ENCODE data around the gene MEGF11. TPM values are rescaled to one million over a fixed set of nuclear protein-coding genes. Genes with fewer than 3 reads are reported as not detected.

Gene MEGF11
- total RNA-seq, 4 donors from 2014 or later, result not detected

DNA sequence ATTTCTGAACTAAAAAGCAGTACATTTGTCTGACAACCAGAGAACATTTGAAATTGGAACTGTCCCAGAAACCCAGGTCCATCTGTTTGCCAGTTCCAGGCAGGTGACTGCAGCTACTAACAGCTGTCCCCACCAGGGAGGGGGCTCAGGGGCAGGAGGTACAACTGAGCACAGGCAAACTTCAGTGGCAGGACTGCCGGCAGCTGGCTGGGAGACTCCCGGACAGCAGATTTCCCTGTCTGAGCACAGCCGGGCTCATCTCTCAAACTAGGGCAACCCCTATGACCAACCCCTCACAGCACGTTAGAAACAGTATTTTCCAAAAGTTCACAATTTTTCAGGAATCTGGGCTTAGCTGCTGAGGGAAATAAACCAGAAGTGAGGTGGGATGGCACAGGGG is 88.8 kb downstream of the MEGF11 start:
- TF ChIP-seq POLR2A (IDR thresholded peaks at IDR 0.05), result no peak
- no peak for TF ChIP-seq CTCF (IDR thresholded peaks at IDR 0.05)
- H3K4me1 ChIP-seq, result no peaks in the 10 kb centered on the region
- no peak overlapping the region for H3K4me3 ChIP-seq
- H3K27ac ChIP-seq, result no peak overlapping the region
- no peak for DNase-seq
- no peaks in the 10 kb centered on the region for H3K9me3 ChIP-seq
- no peaks in the 10 kb centered on the region for H3K27me3 ChIP-seq
- H3K36me3 ChIP-seq, result no peaks in the 10 kb centered on the region

GRCh38 chr15:66163553-66163952 is 90.0 kb downstream of the MEGF11 start:
- DNase-seq, result no peak
- Histone ChIP-seq H3K4me3 (no peak overlapping the region), H3K4me1 (no peaks in the 10 kb centered on the region), H3K27ac (no peak overlapping the region), H3K9me3 (no peaks in the 10 kb centered on the region), H3K27me3 (no peaks in the 10 kb centered on the region), H3K36me3 (no peaks in the 10 kb centered on the region)
- TF ChIP-seq CTCF (IDR thresholded peaks at IDR 0.05) (no peak), POLR2A (IDR thresholded peaks at IDR 0.05) (no peak)

GRCh38 chr15:66162286-66162685 is 91.3 kb downstream of the MEGF11 start:
- Histone ChIP-seq H3K9me3 (no peaks in the 10 kb centered on the region), H3K4me1 (no peaks in the 10 kb centered on the region), H3K27me3 (no peaks in the 10 kb centered on the region), H3K36me3 (no peaks in the 10 kb centered on the region), H3K27ac (no peak overlapping the region), H3K4me3 (no peak overlapping the region)
- TF ChIP-seq POLR2A (IDR thresholded peaks at IDR 0.05) (no peak), CTCF (IDR thresholded peaks at IDR 0.05) (no peak)
- no peak for DNase-seq

GRCh38 chr15:66161575-66162118 is 91.9 kb downstream of the MEGF11 start:
- no peak for DNase-seq
- no peak for TF ChIP-seq CTCF (IDR thresholded peaks at IDR 0.05)
- TF ChIP-seq POLR2A (IDR thresholded peaks at IDR 0.05), result no peak
- Histone ChIP-seq H3K9me3 (no peaks in the 10 kb centered on the region), H3K4me1 (no peaks in the 10 kb centered on the region), H3K4me3 (no peak overlapping the region), H3K36me3 (no peaks in the 10 kb centered on the region), H3K27me3 (no peaks in the 10 kb centered on the region), H3K27ac (no peak overlapping the region)

DNA sequence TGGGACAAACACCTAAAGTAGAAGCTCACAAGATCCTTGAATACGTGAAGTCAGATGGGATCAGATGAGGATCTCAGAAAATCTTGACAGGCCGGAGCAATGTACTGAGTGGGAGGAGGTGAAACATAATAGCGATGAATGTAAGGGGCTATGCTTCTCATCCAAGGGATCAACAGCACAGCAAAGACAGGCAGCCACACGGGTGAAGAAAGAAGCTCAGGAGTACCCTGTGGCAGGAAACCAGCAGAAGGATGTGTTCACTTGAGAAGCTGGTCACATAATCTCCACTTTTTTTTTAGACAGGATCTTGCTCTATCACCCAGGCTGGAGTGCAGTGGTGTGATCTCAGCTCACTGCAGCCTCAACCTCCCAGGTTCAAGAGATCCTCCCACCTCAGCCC is 92.4 kb downstream of the MEGF11 start:
- TF ChIP-seq POLR2A (IDR thresholded peaks at IDR 0.05) (no peak), CTCF (IDR thresholded peaks at IDR 0.05) (no peak)
- DNase-seq, result no peak
- Histone ChIP-seq H3K27ac (no peak overlapping the region), H3K36me3 (no peaks in the 10 kb centered on the region), H3K9me3 (no peaks in the 10 kb centered on the region), H3K27me3 (no peaks in the 10 kb centered on the region), H3K4me3 (no peak overlapping the region), H3K4me1 (no peaks in the 10 kb centered on the region)

DNA sequence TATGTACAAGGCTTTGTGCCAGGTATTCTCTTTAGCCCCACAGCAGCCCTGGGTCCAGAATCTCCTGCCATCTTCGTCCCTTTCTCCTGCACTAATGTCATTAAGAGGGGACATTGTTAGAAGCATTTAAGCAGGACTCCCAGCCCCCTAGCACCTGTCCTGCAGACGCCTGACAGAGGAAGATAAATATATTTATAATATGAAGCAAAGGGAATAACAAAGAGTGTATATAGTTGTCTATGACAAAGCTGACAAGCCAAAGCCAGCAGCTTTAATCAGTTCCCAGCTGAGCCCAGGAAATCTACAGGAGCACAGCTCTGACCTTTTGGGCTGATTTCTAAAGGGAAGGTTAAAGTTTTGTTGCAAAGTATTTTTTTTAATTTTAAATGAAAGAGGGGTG is 96.0 kb downstream of the MEGF11 start:
- H3K27ac ChIP-seq, result no peak overlapping the region
- DNase-seq, result no peak
- H3K9me3 ChIP-seq, result no peaks in the 10 kb centered on the region
- H3K36me3 ChIP-seq, result no peaks in the 10 kb centered on the region
- H3K4me1 ChIP-seq, result no peaks in the 10 kb centered on the region
- H3K4me3 ChIP-seq, result no peak overlapping the region
- no peaks in the 10 kb centered on the region for H3K27me3 ChIP-seq
- TF ChIP-seq POLR2A (IDR thresholded peaks at IDR 0.05) (no peak), CTCF (IDR thresholded peaks at IDR 0.05) (no peak)

All from Peyer's patch (tissue), 4 donors.